VCaP (cell line): ENCODE measurements around the gene MINDY4.
A peak's percentile ranks its signal among the peaks of the same experiment; 100 is the strongest.

Experiments used
- H3K27ac ChIP-seq: fragments of 450-650 bp; 2 replicates; pipeline ENCODE4 v1.5.1; 2017
- CTCF ChIP-seq: fragments of 450-650 bp; conservative IDR thresholded peaks from 2 replicates; pipeline ENCODE4 v1.5.1; 2017; ENCODE audit warnings: mild to moderate bottlenecking, moderate library complexity

The MINDY4 gene

GRCh38 chr7:30790356-30790755, 19.1 kb downstream of the MINDY4 start:
- H3K27ac ChIP-seq = no peak overlapping the region
- TF ChIP-seq CTCF = no peak

GRCh38 chr7:30791114-30791513, 19.9 kb downstream of the MINDY4 start:
- no peak overlapping the region for H3K27ac ChIP-seq
- no peak for TF ChIP-seq CTCF

- H3K27ac ChIP-seq = no peak overlapping the region
- no peak for TF ChIP-seq CTCF
Observed at GRCh38 chr7:30795161-30795948, 24.1 kb downstream of the MINDY4 start.

- H3K27ac ChIP-seq = no peak overlapping the region
Observed at GRCh38 chr7:30796105-30796869, 25.1 kb downstream of the MINDY4 start.

GRCh38 chr7:30797176-30798040, 26.2 kb downstream of the MINDY4 start:
- no peak for TF ChIP-seq CTCF
- no peak overlapping the region for H3K27ac ChIP-seq

More at GRCh38 chr7:30796105-30796869, 25.1 kb downstream of the MINDY4 start:
- TF ChIP-seq CTCF = no peak

GRCh38 chr7:30799206-30799975, 28.2 kb downstream of the MINDY4 start:
- H3K27ac ChIP-seq = peak overlapping the region; percentile 22; the same call in 1 of the 2 replicates
- no peak for TF ChIP-seq CTCF
